IPS DF 6.9 (cell line): ENCODE results near the gene CCNYL1.
A peak's percentile ranks its signal among the peaks of the same experiment; 100 is the strongest.
"Not testable (repeated sequence)": the region's sequence is repeated elsewhere in the genome, so short reads cannot be mapped to it uniquely, and the experiment has no call there.

Experiments
- DNase-seq: peaks from one replicate; pipeline ENCODE4 v3.0.0-alpha.2; 2013; ENCODE audit warnings: low read depth, low spot score
- H3K27ac ChIP-seq: one replicate; pipeline ENCODE4 v1.5.1; 2013; ENCODE audit warnings: low read length, control low read depth
- H3K27me3 ChIP-seq: 2 replicates; pipeline ENCODE4 v1.6.1; 2013; ENCODE audit warnings: mild to moderate bottlenecking, low read length; ENCODE audit not compliant: control insufficient read depth, insufficient read depth
- H3K36me3 ChIP-seq: 2 replicates; pipeline ENCODE4 v1.6.1; 2013; ENCODE audit warnings: low read length; ENCODE audit not compliant: control insufficient read depth, insufficient read depth
- H3K4me1 ChIP-seq: 2 replicates; pipeline ENCODE4 v1.6.1; 2013; ENCODE audit warnings: low read length; ENCODE audit not compliant: control insufficient read depth, insufficient read depth
- H3K4me3 ChIP-seq: 2 replicates; pipeline ENCODE4 v1.5.1; 2013; ENCODE audit warnings: mild to moderate bottlenecking, low read length
- H3K9me3 ChIP-seq: 2 replicates; pipeline ENCODE4 v1.6.1; 2013; ENCODE audit warnings: low read length, inconsistent platforms; ENCODE audit not compliant: control insufficient read depth, insufficient read depth
- WGBS: extraction: QIAGEN DNeasy Blood & Tissue Kit; methylation state at CpG from one replicate; pipeline ENCODE4 v1.1.7; 2013; ENCODE audit warnings: mixed read lengths, missing lambda C conversion rate; ENCODE audit not compliant: insufficient read length, insufficient coverage; 5-methylcytosine and 5-hydroxymethylcytosine counted together

Gene CCNYL1

DNA sequence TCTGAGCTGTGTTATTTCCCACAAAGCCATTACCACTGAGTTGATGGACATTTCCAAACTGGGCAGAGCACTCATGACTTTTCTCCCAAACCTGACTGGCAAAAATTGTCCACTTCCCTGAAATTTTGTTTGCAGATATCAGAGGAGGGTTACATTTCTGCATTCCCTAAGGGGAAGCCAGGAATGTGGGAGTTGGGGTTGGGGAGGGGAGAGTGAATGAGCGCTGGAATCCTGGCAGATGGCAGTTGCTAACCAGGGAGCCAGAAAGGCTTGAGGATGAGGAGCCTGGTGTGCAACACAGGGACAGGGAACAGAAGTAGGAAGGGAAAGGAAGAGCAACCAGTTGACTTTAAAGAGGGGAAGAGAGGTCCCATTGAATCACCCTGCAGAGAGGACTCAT lies 14.0 kb upstream of the CCNYL1 start:
- Histone ChIP-seq H3K27ac (no peak overlapping the region), H3K4me1 (no peaks in the 10 kb centered on the region), H3K4me3 (no peak overlapping the region), H3K27me3 (no peaks in the 10 kb centered on the region), H3K9me3 (no peaks in the 10 kb centered on the region), H3K36me3 (no peaks in the 10 kb centered on the region)
- no peak for DNase-seq
- no CpG with 5 or more reads among the region's 1 CpG for WGBS

DNA sequence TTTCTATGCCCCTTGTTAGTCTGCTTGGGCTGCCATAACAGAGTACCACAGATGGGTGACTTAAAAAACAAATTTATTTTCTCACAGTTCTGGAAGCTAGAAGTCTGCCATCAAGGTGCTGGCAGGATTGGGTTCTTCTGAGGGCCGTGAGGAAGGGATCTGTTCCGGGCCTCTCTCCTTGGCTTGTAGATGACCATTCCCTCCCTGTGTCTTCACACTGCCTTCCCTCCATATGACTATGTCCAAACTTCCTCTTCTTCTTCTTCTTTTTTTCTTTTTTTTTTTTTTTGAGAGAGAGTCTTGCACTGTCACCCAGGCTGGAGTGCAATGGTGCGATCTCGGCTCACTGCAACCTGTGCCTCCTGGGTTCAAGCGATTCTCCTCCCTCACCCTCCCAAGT lies 13.1 kb upstream of the CCNYL1 start:
- no peaks in the 10 kb centered on the region for H3K9me3 ChIP-seq
- no peaks in the 10 kb centered on the region for H3K4me1 ChIP-seq
- H3K27me3 ChIP-seq: no peaks in the 10 kb centered on the region
- DNase-seq: no peak
- no peaks in the 10 kb centered on the region for H3K36me3 ChIP-seq
- no peak overlapping the region for H3K4me3 ChIP-seq
- WGBS: no CpG with 5 or more reads among the region's 5 CpGs
- no peak overlapping the region for H3K27ac ChIP-seq

DNA sequence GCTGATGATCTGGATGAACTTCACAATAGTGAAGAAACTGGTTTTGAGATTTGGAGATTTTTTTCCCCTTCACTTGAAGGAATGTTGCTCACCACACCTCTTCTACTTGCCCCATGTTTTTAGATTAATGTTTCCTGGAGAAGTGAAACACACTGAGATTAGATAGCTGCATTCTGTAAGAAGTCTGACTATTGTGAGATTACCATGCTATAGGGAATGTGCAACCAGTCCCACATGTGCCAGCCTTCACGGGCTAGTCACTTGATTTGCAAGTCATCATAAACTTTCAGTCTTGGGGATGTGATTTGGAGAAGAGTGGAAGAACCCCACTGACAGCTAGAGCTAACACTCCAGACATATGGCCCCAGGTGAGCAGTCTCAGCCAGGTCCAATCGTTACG lies 7.4 kb upstream of the CCNYL1 start:
- no peak for DNase-seq
- H3K4me3 ChIP-seq: no peak overlapping the region
- no peaks in the 10 kb centered on the region for H3K9me3 ChIP-seq
- no peak overlapping the region for H3K27ac ChIP-seq
- no peaks in the 10 kb centered on the region for H3K27me3 ChIP-seq
- H3K4me1 ChIP-seq: no peaks in the 10 kb centered on the region
- no peaks in the 10 kb centered on the region for H3K36me3 ChIP-seq
- no CpG with 5 or more reads among the region's 3 CpGs for WGBS

DNA sequence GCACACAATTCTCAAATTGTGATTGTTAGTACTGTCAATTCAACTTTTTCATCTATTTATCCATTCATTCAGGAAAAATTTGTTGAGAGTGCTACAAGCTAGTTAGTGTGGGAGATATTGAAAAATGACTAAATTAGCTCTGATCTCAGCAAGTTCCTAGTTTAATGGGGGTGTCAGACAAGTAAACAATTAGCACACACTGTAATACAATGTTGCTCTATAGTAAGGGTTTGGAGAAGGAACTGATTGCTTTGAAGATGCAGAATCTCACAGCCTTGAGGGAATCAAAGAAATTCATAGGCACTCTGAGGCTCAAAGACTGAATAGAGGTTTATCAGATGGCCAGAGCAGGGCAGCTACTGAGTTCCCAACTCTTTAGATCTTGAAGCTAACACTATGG lies 6.8 kb upstream of the CCNYL1 start:
- H3K27me3 ChIP-seq: no peaks in the 10 kb centered on the region
- no peak overlapping the region for H3K27ac ChIP-seq
- H3K9me3 ChIP-seq: no peaks in the 10 kb centered on the region
- no peak for DNase-seq
- no peaks in the 10 kb centered on the region for H3K36me3 ChIP-seq
- H3K4me1 ChIP-seq: no peaks in the 10 kb centered on the region
- H3K4me3 ChIP-seq: no peak overlapping the region

DNA sequence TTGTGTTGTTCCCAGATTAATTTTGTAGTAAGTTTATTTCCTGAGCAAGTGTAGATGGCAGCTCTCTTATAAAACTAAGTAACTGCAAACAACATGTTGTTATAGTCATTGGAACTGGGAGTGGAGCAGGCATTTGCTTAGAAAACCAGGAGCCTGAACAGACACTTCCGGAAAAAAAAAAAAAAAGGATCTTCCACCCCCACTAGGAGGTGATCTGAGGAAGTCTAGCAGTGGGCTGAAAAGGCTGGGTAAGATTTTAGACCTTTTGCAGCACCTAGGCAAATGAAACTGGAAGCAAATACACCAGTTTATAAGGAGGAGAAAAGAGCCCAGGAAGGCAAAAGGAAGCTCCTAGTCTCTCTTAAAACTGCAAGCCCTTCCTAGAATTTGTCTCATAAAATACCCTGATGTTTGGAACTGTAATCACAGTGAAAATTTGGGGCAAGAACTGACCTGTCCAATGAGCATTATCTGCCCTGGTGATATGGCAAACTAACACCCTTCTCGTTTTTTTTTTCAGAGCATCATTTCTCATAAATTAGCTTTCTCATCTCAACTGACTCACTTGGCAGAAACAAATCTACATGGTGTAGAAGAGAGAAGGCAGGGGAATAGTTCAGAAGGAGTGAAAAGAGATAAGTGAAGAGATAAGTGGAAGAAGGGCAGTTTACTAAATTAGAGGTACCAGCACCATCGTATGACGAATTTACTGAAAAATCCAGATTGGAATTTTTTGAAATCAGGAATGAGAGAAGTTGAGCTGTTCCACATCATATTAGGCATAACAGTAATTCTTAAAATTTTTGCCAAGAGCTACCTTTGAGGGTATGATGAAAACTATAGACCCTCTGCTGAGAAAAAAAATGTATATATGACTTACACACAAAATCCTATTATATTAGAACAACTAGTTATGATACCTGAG lies 4.2 kb upstream of the CCNYL1 start:
- no CpG with 5 or more reads among the region's 4 CpGs for WGBS
- H3K4me1 ChIP-seq: no peaks in the 10 kb centered on the region
- no peak overlapping the region for H3K4me3 ChIP-seq
- no peaks in the 10 kb centered on the region for H3K36me3 ChIP-seq
- H3K27me3 ChIP-seq: no peaks in the 10 kb centered on the region
- DNase-seq: no peak
- no peaks in the 10 kb centered on the region for H3K9me3 ChIP-seq
- H3K27ac ChIP-seq: no peak overlapping the region

DNA sequence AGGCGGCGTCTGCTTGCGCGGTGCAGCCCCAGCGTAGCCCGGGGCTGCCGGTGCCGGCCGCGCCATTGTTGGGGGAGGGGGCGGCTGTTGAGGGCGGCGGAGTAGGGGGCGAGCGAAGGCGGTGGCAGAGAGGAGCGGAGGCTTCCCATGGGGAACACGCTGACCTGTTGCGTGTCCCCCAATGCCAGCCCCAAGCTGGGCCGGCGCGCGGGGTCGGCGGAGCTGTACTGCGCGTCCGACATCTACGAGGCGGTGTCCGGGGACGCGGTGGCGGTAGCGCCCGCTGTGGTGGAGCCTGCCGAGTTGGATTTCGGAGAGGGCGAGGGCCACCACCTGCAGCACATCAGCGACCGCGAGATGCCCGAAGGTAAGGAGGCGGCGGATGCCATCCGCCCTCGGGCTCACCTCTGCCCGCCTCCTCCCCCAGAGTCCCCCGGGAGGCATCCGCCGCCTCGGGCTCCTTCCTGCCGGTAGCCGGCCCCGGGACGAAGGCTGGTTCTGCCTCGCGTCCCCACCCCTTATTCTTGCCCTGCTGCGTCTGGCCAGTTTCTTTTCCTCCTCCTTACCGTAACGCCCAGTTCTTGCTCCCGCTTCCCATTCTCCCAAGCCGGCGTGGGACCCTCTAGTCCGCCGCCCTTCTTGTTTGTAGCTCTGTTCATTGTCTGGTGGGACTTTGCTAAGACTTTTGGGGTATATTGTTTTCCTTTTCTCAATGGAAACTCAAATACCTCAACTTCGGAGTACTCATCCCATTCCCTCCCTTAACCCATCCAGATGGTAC lies 500 bp downstream of the CCNYL1 start:
- DNase-seq: no peak
- WGBS: no CpG with 5 or more reads among the region's 67 CpGs
- no peaks in the 10 kb centered on the region for H3K36me3 ChIP-seq
- peak overlapping the region; percentile 79 for H3K4me3 ChIP-seq
- H3K27me3 ChIP-seq: no peaks in the 10 kb centered on the region
- no peak overlapping the region for H3K27ac ChIP-seq
- no peaks in the 10 kb centered on the region for H3K9me3 ChIP-seq
- H3K4me1 ChIP-seq: no peaks in the 10 kb centered on the region

DNA sequence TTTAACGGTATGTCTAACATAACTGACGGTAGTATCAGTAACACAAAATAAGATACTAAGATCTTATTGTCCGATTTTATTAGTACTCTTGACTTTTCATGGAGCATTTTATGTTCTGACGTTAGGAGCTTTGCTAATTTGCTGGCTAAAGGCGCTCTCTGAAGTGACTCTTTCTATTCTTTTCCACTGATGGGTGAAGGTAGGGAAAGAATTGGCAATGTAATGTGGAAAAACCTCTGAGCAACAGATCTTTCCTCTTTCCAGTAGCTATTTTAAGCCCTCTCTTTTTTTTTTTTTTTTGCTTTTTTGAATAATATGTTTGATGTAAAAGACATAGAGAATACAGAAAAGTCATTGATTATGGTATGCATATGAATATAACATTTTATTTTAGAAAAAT lies 4.6 kb downstream of the CCNYL1 start:
- no CpG with 5 or more reads among the region's 5 CpGs for WGBS
- Histone ChIP-seq H3K27ac (no peak overlapping the region), H3K36me3 (no peaks in the 10 kb centered on the region), H3K9me3 (no peaks in the 10 kb centered on the region), H3K27me3 (no peaks in the 10 kb centered on the region), H3K4me3 (no peak overlapping the region), H3K4me1 (no peaks in the 10 kb centered on the region)
- no peak for DNase-seq

DNA sequence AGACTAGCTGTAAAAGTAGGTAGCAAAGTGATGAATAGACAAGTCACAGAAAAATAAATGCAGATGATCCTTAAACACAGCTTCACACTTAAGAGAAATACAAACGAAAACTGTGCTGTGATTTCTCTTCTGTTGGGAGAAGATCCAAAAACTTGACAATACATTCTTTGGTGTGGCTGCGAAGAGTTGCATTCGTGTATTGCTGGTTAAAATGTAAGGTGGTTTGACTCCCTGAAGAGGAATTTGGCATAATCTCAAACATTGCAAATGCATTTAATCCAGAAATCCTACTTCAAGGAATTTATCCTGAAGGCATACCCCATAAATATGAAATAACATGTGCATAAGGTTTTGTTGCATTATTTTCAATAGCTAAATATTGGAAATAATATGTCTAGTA lies 7.1 kb downstream of the CCNYL1 start:
- Histone ChIP-seq H3K9me3 (no peaks in the 10 kb centered on the region), H3K36me3 (no peaks in the 10 kb centered on the region), H3K4me3 (no peak overlapping the region), H3K27me3 (no peaks in the 10 kb centered on the region), H3K4me1 (no peaks in the 10 kb centered on the region), H3K27ac (no peak overlapping the region)
- no peak for DNase-seq
- WGBS: no CpG with 5 or more reads among the region's 3 CpGs

DNA sequence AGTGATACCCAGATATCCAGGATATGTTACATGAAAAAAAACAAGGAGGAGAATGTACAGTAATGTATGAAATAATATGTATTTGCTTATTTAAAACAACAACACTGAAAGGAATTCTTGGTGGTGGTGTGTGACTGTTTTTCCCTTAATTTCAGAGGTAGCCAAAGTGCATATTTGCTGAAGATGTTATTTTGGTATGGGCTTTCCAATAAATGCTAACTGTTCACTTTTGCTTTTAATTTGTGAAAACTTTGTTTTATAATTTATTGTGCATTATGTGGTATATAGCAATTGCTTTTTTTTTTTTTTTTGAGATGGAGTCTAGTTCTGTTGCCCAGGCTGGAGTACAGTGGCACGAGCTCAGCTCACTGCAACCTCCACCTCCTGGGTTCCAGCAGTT lies 7.6 kb downstream of the CCNYL1 start:
- no peaks in the 10 kb centered on the region for H3K4me1 ChIP-seq

DNA sequence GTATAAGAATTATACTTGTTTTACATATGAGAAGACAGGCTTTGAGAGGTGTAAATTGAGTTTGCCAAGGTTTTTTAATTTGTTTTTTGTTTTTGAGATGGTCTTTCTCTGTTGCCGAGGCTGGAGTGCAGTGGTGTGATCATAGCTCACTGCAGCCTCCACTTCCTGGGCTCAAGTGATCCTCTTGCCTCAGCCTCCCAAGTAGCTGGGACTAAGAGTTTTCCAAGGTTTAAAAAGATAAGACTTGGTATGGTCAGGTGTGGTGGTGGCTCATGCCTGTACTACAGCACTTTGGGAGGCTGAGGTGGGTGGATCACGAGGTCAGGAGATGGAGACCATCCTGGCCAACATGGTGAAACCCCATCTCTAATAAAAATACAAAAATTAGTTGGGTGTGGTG lies 8.2 kb downstream of the CCNYL1 start:
- not testable (repeated sequence) for H3K27me3 ChIP-seq, H3K4me1 ChIP-seq, H3K4me3 ChIP-seq, H3K27ac ChIP-seq, H3K9me3 ChIP-seq, DNase-seq, H3K36me3 ChIP-seq
- no CpG with 5 or more reads among the region's 2 CpGs for WGBS

More for the DNA sequence above, 7.6 kb downstream of the CCNYL1 start:
- no peak for DNase-seq
- no peaks in the 10 kb centered on the region for H3K27me3 ChIP-seq
- H3K9me3 ChIP-seq: no peaks in the 10 kb centered on the region
- H3K27ac ChIP-seq: no peak overlapping the region
- H3K36me3 ChIP-seq: no peaks in the 10 kb centered on the region
- no CpG with 5 or more reads among the region's 1 CpG for WGBS
- no peak overlapping the region for H3K4me3 ChIP-seq
